GM10266 (cell line): ENCODE data around the gene DDX11.
"Not testable (repeated sequence)": the region's sequence is repeated elsewhere in the genome, so short reads cannot be mapped to it uniquely, and the experiment has no call there.

ENCODE experiments used
- DNase-seq: peaks from one replicate; pipeline ENCODE4 v3.0.0; 2012; ENCODE audit errors: extremely low spot score
- CTCF ChIP-seq: IDR thresholded peaks from 2 replicates; pipeline ENCODE4 v1.5.1; 2012; ENCODE audit warnings: mild to moderate bottlenecking, low read depth; ENCODE audit not compliant: control insufficient read depth, insufficient read depth; ENCODE audit errors: missing control alignments

DDX11 gene

GRCh38 chr12:31034372-31034771 lies 39.3 kb upstream of the DDX11 start:
- no peak for TF ChIP-seq CTCF
- DNase-seq, result no peak

- DNase-seq, result no peak
- no peak for TF ChIP-seq CTCF
These were observed 38.4 kb upstream of the DDX11 start for GRCh38 chr12:31035226-31035625.

- TF ChIP-seq CTCF, result no peak
These were observed 37.5 kb upstream of the DDX11 start for GRCh38 chr12:31035967-31036665.

GRCh38 chr12:31037028-31037427 lies 36.6 kb upstream of the DDX11 start:
- TF ChIP-seq CTCF, result no peak
- no peak for DNase-seq

More at GRCh38 chr12:31035967-31036665, 37.5 kb upstream of the DDX11 start:
- DNase-seq, result no peak

- DNase-seq, result no peak
- TF ChIP-seq CTCF, result peak; percentile 18
These were observed 35.7 kb upstream of the DDX11 start for GRCh38 chr12:31037931-31038330.

GRCh38 chr12:31041033-31041564 lies 32.6 kb upstream of the DDX11 start:
- TF ChIP-seq CTCF, result no peak
- no peak for DNase-seq

GRCh38 chr12:31050143-31050542 lies 23.5 kb upstream of the DDX11 start:
- DNase-seq, result not testable (repeated sequence)

- not testable (repeated sequence) for DNase-seq
These were observed 23.1 kb upstream of the DDX11 start for GRCh38 chr12:31050548-31050947.

- peak; percentile 21 for DNase-seq
These were observed 22.0 kb upstream of the DDX11 start for GRCh38 chr12:31051692-31052091.

- not testable (repeated sequence) for DNase-seq
These were observed 21.5 kb upstream of the DDX11 start for GRCh38 chr12:31052121-31052520.

GRCh38 chr12:31052666-31053439 lies 20.8 kb upstream of the DDX11 start:
- not testable (repeated sequence) for DNase-seq

- DNase-seq, result not testable (repeated sequence)
These were observed 19.7 kb upstream of the DDX11 start for GRCh38 chr12:31053944-31054343.
